ENCODE data around the gene OPCML. TPM values are rescaled to one million over a fixed set of nuclear protein-coding genes. Genes with fewer than 3 reads are reported as not detected.
"Not testable (repeated sequence)": the region's sequence is repeated elsewhere in the genome, so short reads cannot be mapped to it uniquely, and the experiment has no call there.

Gene OPCML
- total RNA-seq, 2 experiments from 2014 or later, result not detected

GRCh38 chr11:132395434-132395833 is 1136.9 kb downstream of the OPCML start:
- H3K27ac Mint-ChIP-seq, result no peak overlapping the region
- peaks cover 3% of the 10 kb centered on the region for H3K27me3 Mint-ChIP-seq
- peaks cover 6% of the 10 kb centered on the region for H3K4me1 Mint-ChIP-seq
- ChIA-PET CTCF (no interaction called here), POLR2A (no interaction called here)
- H3K36me3 Mint-ChIP-seq (ENCODE audit: low read depth), result no peaks in the 10 kb centered on the region
- H3K9me3 Mint-ChIP-seq, result peaks cover 8% of the 10 kb centered on the region
- no peak for DNase-seq
- H3K4me3 Mint-ChIP-seq, result no peak overlapping the region

DNA sequence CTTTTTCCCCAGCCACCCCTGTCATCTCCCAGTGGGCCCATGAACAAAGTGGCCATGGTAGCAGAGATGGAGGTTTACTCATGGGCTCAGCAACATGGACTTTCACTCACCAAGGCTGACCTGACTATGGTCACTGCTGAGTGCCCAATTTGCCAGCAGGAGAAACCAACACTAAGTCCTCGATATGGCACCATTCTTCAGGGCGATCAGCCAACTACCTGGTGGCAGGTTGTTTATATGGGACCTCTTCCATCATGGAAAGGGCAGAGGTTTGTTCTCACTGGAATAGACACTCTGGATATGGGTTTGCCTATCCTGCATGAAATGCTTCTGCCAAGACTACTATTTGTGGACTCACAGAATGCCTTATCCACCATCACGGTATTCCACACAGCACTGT is 1152.8 kb downstream of the OPCML start:
- POLR2A ChIA-PET, result no interaction called here
- no peak for DNase-seq
- H3K4me3 Mint-ChIP-seq, result no peak overlapping the region
- CTCF ChIA-PET, result no interaction called here
- H3K36me3 Mint-ChIP-seq (ENCODE audit: low read depth), result no peaks in the 10 kb centered on the region
- H3K9me3 Mint-ChIP-seq, result peaks cover 6% of the 10 kb centered on the region
- no peaks in the 10 kb centered on the region for H3K4me1 Mint-ChIP-seq
- H3K27me3 Mint-ChIP-seq, result no peaks in the 10 kb centered on the region
- H3K27ac Mint-ChIP-seq, result no peak overlapping the region

GRCh38 chr11:132373405-132374143 is 1158.7 kb downstream of the OPCML start:
- H3K4me1 Mint-ChIP-seq, result peaks cover 12% of the 10 kb centered on the region
- H3K9me3 Mint-ChIP-seq, result peaks cover 3% of the 10 kb centered on the region
- no peak for DNase-seq
- no peak overlapping the region for H3K4me3 Mint-ChIP-seq
- H3K27me3 Mint-ChIP-seq, result peaks cover 6% of the 10 kb centered on the region
- no peaks in the 10 kb centered on the region for H3K36me3 Mint-ChIP-seq (ENCODE audit: low read depth)
- ChIA-PET POLR2A (no interaction called here), CTCF (no interaction called here)
- H3K27ac Mint-ChIP-seq, result no peak overlapping the region

DNA sequence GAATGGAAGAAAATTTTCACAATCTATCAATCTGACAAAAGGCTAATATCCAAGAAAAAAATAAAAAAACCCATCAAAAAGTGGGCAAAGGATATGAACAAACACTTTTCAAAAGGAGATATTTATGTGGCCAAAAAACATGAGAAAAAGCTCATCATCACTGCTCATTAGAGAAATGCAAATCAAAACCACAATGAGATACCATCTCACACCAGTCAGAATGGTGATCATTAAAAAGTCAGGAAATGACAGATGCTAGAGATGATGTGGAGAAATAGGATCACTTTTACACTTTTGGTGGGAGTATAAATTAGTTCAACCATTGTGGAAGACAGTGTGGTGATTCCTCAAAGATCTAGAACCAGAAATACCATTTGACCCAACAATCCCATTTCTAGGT is 1162.2 kb downstream of the OPCML start:
- POLR2A ChIA-PET; H3K4me3 Mint-ChIP-seq; CTCF ChIA-PET; H3K9me3 Mint-ChIP-seq; H3K27ac Mint-ChIP-seq; DNase-seq; H3K36me3 Mint-ChIP-seq (ENCODE audit: low read depth): not testable (repeated sequence)
- H3K4me1 Mint-ChIP-seq, result peaks cover 12% of the 10 kb centered on the region
- peaks cover 14% of the 10 kb centered on the region for H3K27me3 Mint-ChIP-seq

DNA sequence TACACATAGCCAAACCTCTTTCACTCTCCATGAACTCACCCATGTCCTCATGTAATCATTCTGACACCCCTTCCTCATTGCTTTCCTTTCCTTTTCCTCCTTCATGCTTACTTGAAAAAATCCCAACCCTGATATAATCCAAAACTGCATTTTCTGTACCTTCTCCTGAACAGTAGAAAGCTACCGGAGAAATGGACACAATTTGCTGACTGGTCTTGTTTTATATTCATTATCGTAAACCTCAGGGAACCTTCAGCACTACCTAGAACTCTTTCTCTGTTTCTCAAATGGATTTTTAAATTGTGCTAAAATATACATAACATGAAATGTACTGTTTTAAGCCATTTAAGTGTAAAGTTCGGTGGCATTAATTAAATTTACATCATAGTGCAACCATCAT is 1165.0 kb downstream of the OPCML start:
- no peak overlapping the region for H3K4me3 Mint-ChIP-seq
- CTCF ChIA-PET, result no interaction called here
- H3K9me3 Mint-ChIP-seq, result peaks cover 9% of the 10 kb centered on the region
- H3K36me3 Mint-ChIP-seq (ENCODE audit: low read depth), result peaks cover 4% of the 10 kb centered on the region
- H3K4me1 Mint-ChIP-seq, result peaks cover 12% of the 10 kb centered on the region
- H3K27me3 Mint-ChIP-seq, result peaks cover 20% of the 10 kb centered on the region
- POLR2A ChIA-PET, result no interaction called here
- H3K27ac Mint-ChIP-seq, result no peak overlapping the region
- no peak for DNase-seq

DNA sequence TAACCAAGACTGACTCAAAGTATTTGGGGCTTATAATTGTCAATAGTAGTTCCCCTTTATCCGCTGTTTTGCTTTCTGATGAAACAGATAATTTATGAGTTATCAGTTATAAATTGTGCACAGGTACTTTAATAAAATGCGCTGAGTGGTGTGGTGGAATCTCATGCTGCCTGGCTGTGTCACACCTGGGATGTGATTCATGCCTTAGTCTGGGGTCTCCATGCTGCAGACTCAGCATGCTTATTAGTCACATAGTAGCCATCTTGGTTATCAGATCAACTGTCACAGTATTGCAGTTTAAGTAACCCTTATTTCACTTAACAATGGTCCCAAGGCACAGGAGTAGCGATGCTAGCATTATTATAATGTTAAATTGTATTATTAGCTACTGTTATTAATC is 1166.7 kb downstream of the OPCML start:
- ChIA-PET CTCF (no interaction called here), POLR2A (no interaction called here)
- Mint-ChIP-seq H3K36me3 (ENCODE audit: low read depth) (peaks cover 4% of the 10 kb centered on the region), H3K4me3 (no peak overlapping the region), H3K27ac (no peak overlapping the region), H3K9me3 (peaks cover 9% of the 10 kb centered on the region), H3K4me1 (peaks cover 16% of the 10 kb centered on the region), H3K27me3 (peaks cover 20% of the 10 kb centered on the region)
- DNase-seq, result no peak

Measured in activated CD4-positive, alpha-beta memory T cell treated with anti-CD3 and anti-CD28 coated beads, Interleukin-2, amount 10 ng/mL, durations not matched to agents 7 days and 5 days (primary cell).